Bone marrow (tissue), 2 donors: ENCODE data around the gene TCHH.
"Not testable (repeated sequence)": the region's sequence is repeated elsewhere in the genome, so short reads cannot be mapped to it uniquely, and the experiment has no call there.

ENCODE experiments used
- DNase-seq, 2 donors: peaks; one replicate each; lab custom pipeline; 2025; lab: John Stamatoyannopoulos, UW

Gene TCHH

GRCh38 chr1:152115344-152115743 is at the start of gene TCHH:
Gene TCHH, minus strand, starts transcription at chr1:152115444. Its CDS starts 1,364 bp downstream, at chr1:152114080.
- no peak for DNase-seq

GRCh38 chr1:152164517-152165136 is 49.4 kb upstream of the TCHH start:
- DNase-seq: no peak

GRCh38 chr1:152162792-152163463 is 47.7 kb upstream of the TCHH start:
- DNase-seq: no peak

DNA sequence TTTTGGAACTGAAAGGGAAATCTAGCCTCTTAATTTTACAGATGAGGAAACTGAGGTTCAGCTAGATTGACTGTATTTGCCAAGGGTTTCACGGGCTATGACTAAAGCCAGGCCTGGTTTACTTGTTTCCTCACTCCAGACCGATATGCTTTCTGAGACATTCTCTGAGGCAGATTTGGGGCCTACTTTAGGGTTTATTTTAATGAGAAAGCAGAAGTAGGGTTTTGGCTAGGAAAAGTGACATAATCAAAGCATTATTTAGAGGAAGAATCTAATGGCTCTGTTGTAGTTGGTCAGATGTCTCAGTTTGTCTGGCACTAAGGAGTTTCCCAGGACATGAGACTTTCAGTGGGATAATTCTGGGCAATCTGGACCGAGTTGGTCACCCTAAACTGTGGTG is 45.3 kb upstream of the TCHH start:
- DNase-seq: no peak

- no peak for DNase-seq
These were observed 43.9 kb upstream of the TCHH start, which contains the start of gene RPTN for GRCh38 chr1:152159144-152159543. Gene RPTN, minus strand, starts transcription at chr1:152159228. Its CDS starts 1,339 bp downstream, at chr1:152157889.

DNA sequence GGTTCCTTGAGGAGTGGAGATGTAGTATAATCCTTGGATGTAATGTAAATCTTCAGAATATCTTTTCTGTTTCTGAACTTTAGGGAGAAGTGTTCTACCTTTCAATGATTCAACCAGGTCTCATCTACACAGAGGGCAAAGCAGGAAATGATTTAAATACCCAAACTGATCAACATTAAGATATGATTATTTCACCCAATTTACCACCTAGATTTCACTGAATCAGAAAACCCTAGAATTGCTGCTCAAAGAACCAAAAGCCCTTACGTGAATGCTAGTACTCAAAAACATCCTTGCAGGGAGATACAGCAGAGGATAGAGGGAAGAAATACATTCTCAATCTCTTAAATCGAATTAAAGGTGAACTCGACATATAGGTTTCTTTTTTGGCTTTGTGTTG is 38.8 kb upstream of the TCHH start:
- DNase-seq: no peak

DNA sequence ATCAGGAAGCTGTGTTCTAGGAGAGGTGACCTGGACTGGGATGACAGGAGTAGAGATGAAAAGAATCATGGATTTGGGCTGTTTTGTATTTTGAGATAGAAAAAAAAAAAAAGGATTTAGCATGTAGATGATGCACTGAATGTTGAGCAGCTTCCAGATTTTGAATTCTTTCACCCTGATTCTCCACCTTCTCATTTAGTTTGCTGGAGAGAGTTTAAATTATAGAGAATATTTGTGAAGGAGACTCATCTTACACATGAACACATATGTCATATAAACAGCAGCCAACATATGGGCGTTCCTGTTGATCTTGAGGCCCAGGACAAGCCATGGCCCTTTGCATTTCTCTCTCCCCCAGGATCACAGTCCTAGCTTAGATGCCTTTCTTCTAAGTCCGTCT is 36.4 kb upstream of the TCHH start:
- no peak for DNase-seq

DNA sequence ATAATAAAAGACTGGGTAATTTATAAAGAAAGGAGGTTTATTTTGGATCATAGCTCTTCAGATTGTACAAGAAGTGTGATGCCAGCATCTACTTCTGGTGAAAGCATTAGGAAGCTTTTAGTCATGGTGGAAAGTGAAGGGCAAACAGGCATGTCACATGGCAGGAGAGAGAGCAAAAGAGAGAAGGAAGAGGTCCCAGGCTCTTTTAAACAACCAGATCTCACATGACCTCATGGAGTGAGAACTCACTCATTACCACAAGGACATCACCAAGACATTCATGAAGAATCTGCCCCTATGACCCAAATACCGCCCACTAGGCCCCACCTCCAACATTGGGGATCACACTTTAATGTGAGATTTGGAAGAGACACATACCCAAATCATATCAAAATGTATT is 33.7 kb upstream of the TCHH start:
- no peak for DNase-seq

- DNase-seq: no peak
These were observed 32.8 kb upstream of the TCHH start for GRCh38 chr1:152148051-152148450.

DNA sequence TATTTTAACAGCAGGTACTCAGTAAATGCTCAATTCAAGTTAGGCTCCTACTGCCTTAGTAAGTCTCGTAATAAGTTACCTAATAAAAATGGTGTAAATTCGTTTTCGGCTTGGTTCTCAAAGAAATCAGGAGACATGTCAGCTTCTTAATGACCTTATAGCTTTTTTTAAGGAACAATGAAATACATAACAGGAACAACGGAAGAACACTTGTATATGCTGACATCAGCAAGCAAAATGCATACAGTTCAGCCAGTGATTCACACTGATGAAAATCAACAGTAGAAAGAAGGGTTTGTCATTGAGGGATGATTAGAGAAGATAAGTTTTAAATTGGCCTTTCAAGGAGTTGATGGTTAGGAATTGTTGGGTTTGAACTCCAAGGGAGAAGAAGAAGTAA is 30.5 kb upstream of the TCHH start:
- DNase-seq: no peak

DNA sequence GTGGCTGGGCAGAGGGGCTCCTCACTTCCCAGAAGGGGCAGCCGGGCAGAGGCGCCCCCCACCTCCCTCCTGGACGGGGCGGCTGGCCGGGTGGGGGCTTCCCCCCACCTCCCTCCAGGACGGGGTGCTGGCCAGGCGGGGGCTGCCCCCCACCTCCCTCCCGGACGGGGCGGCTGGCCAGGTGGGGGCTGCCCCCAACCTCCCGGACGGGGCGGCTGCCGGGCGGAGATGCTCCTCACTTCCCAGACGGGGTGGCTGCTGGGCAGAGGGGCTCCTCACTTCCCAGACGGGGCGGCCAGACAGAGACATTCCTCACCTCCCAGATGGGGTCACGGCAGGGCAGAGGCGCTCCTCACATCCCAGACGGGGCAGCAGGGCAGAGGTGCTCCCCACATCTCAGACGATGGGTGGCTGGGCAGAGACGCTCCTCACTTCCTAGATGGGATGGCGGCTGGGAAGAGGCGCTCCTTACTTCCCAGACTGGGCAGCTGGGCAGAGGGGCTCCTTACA is 29.5 kb upstream of the TCHH start:
- not testable (repeated sequence) for DNase-seq

GRCh38 chr1:152143150-152143887 is 28.1 kb upstream of the TCHH start:
- no peak for DNase-seq

GRCh38 chr1:152141971-152142584 is 26.8 kb upstream of the TCHH start:
- DNase-seq: no peak

- no peak for DNase-seq
These were observed 22.0 kb upstream of the TCHH start for GRCh38 chr1:152137215-152137614.

- no peak for DNase-seq
These were observed 14.9 kb upstream of the TCHH start for GRCh38 chr1:152130186-152130585.

- DNase-seq: no peak
These were observed 12.4 kb upstream of the TCHH start for GRCh38 chr1:152127673-152128072.

DNA sequence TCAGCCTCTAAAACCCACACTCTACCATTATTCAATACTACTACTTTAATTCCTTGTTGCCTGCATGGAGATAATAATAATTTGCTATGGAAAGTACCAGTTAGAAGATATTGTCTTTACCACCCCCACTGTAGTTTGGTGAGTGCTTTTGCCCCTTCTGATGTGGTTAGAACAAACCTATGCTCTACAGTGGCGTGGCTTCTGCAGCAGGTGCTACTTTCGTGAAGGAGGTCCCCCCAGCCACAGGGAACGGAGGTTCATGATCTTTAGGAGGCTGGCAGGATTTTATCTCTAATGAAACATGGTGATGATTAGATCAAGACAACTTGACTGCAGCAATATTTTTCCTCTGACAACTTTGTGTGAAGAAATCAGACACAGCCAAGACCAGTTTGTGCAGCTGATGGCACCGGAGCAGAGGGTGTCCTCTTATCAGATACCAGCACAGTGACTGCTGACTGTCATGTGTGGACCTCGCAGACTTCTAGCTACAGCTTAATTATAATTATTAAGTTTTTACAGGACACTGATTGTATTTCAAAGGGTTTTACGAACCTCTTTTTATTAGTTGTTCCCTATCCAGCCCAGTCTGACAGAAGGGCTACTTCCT is 10.7 kb upstream of the TCHH start:
- DNase-seq: no peak

- DNase-seq: no peak
These were observed 3.7 kb upstream of the TCHH start for GRCh38 chr1:152118915-152119314.

- DNase-seq: no peak
These were observed 2.3 kb downstream of the TCHH start for GRCh38 chr1:152112885-152113432.

DNA sequence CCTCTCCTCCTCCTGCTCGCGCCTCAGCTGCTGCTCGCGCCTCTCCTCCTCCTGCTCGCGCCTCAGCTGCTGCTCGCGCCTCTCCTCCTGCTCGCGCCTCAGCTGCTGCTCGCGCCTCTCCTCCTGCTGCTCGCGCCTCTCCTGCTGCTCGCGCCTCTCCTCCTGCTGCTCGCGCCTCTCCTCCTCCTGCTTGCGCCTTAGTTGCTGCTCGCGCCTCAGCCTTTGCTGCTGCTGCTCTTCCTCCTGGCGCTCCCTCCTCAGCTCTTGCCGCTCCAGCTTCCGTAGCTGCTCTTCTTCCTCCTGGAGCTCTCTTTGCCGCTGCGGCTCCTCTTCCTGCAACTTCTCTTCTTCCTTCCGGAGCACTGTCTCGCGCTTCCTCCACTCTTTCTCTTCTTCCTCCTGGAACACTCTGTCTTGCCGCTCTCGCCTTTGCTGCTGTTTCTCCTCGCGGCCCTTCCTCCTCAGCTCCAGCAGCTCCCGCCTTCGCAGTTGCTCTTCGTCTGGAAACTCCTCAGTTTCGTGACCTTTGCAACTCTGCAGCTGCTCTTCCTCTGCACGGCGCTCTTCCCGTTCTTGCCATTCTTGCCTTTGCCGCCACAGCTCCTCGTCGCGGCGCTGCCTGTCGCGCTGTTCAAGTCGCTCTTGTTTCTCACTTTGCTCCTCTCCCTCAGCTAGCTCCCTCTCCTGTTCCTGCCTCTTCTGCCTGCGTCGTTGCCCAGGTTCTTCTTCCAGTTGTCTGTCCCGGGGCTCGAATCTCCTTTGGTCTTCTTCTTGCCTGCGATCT is 3.0 kb downstream of the TCHH start:
- no peak for DNase-seq

GRCh38 chr1:152111515-152111968 is 3.7 kb downstream of the TCHH start:
- DNase-seq: no peak
